Cardiac fibroblast (primary cell): Measurements from ENCODE around the gene CBX8.

Experiments used
- DNase-seq, 2 donors: peaks; one replicate each; pipeline versions ENCODE4 v3.0.0 to v3.0.0-alpha.2; 2010; ENCODE audit warnings: low read depth in 2 of 2
- H3K4me3 ChIP-seq, 2 donors: replicated peaks in 1 of 2; 1 replicate in 1 of 2; 2 replicates in 1 of 2; pipeline ENCODE4 v1.5.1; 2011; ENCODE audit warnings: low read depth in 2 of 2, low read length in 2 of 2, mild to moderate bottlenecking in 2 of 2, moderate library complexity in 1 of 2
- TF ChIP-seq, protein P1 (sequence below): IDR thresholded peaks from one replicate; pipeline ENCODE4 v1.5.1; 2011; ENCODE audit warnings: low read depth, mild to moderate bottlenecking, low read length, inconsistent platforms

Gene CBX8

DNA sequence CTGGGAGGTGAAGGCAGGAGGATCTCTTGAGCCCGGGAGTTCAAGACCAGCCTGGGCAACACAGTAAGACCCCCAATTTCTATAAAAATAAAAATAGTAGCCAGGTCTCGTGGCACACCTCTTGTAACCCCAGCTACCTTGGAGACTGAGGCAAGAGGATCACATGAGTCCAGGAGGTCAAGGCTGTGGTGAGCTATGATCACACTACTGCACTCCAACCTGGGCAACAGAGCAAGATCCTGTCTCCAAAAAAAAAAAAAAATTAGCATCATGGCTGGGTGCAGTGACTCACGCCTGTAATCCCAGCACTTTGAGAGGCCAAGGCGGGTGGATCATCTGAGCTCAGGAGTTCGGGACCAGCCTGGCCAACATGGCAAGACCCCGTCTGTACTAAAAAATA lies 25.6 kb downstream of the CBX8 start:
- TF ChIP-seq, protein P1, sequence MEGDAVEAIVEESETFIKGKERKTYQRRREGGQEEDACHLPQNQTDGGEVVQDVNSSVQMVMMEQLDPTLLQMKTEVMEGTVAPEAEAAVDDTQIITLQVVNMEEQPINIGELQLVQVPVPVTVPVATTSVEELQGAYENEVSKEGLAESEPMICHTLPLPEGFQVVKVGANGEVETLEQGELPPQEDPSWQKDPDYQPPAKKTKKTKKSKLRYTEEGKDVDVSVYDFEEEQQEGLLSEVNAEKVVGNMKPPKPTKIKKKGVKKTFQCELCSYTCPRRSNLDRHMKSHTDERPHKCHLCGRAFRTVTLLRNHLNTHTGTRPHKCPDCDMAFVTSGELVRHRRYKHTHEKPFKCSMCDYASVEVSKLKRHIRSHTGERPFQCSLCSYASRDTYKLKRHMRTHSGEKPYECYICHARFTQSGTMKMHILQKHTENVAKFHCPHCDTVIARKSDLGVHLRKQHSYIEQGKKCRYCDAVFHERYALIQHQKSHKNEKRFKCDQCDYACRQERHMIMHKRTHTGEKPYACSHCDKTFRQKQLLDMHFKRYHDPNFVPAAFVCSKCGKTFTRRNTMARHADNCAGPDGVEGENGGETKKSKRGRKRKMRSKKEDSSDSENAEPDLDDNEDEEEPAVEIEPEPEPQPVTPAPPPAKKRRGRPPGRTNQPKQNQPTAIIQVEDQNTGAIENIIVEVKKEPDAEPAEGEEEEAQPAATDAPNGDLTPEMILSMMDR: no peak
- H3K4me3 ChIP-seq: no peak overlapping the region
- DNase-seq: no peak

DNA sequence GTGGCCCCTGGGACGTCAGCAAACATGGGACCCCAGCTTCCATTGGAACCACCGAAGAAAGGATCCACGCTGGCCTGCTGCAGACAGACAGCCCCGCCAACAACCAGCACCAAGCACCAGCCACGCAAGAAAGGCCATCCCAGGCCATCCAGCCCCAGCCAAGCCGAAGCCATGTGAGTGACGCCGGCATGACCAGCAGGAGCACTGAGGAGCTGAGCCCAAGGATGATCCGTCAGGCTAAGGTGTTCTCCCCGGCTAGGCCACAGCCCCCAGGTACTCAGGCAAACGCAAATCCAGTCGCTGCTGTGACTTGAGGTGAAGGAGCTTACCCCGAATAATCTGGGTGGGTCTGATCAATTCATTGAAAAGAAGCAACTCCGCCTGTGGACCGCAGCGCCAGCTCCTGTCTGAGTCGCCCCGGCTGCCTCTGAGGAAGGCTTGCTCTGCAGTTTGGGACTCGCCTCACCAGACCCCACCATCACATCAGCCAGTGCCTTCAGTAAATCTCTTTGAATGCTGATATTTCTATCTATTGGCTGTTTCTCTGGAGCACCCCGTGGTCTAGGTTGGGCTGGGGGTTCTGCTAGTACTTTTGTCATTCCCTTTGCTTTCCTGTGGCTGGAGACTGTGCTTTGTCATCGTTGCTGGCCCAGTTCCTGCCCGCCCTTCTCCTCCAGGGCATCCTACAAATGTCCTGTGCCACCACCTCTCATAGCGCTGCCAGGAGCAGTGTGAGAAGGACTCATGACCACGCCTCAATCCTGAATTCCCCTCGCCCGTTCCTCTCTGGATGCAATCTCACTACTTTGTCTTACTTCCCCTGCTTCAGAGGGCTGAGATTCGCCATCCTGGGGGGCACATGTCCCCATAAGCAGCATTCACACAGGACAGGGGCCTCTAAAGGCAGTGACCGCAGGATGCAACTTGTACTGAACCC lies 27.0 kb downstream of the CBX8 start:
- H3K4me3 ChIP-seq: no peak overlapping the region
- TF ChIP-seq, protein P1: no peak
- DNase-seq: no peak

DNA sequence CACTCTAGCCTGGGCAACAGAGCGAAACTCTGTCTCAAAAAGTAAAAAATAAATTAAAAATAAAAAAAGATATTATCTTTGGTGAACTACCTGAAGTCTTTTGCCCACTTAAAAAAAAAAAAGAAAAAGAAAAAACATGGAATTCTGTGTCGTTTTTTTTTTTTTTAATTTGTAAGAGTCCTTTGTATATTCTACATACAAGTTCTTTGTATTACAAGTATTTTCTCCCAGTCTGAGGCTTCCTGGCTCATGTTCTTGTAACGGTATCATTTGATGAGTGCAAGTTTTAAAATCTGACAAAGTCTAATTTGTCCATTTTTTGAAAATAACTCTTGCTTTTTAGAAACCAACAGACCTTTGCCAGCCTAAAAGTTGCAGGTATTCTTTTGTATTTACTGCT lies 31.2 kb downstream of the CBX8 start:
- DNase-seq: no peak
- TF ChIP-seq, protein P1: no peak
- H3K4me3 ChIP-seq: no peak overlapping the region

GRCh38 chr17:79761894-79762589 lies 34.8 kb downstream of the CBX8 start:
- TF ChIP-seq, protein P1: no peak
- no peak for DNase-seq
- no peak overlapping the region for H3K4me3 ChIP-seq

GRCh38 chr17:79760197-79760906 lies 36.5 kb downstream of the CBX8 start:
- DNase-seq: no peak
- TF ChIP-seq, protein P1: no peak
- H3K4me3 ChIP-seq: no peak overlapping the region

DNA sequence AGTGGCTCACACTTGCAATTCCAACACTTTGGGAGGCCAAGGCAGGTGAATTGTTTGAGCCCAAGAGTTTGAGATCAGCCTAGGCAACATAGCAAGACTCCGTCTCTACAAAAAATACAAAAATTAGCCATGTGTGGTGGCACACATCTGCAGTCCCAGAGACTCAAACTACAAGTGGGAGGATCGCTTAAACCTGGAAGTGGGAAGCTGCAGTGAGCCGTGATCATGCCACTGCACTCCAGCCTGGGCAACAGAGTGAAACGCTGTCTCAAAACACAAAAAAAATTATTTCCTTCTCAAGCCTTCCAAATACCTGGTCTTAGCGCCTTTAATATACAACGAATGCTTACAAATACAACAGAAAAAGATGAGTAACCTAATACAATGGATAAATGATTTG lies 38.6 kb downstream of the CBX8 start:
- DNase-seq: no peak
- H3K4me3 ChIP-seq: no peak overlapping the region
- TF ChIP-seq, protein P1: no peak
